Hematopoietic multipotent progenitor cell treated with erythropoietin and hydrocortisone succinate and interleukin-3 and kit ligand, for 6 days (in vitro differentiated cells): ENCODE data around the gene CDK14.
A peak's percentile ranks its signal among the peaks of the same experiment; 100 is the strongest.
"Not testable (repeated sequence)": the region's sequence is repeated elsewhere in the genome, so short reads cannot be mapped to it uniquely, and the experiment has no call there.

ENCODE experiments used
- DNase-seq: peaks from one replicate; pipeline ENCODE4 v3.0.0-alpha.2; 2015

Gene CDK14

DNA sequence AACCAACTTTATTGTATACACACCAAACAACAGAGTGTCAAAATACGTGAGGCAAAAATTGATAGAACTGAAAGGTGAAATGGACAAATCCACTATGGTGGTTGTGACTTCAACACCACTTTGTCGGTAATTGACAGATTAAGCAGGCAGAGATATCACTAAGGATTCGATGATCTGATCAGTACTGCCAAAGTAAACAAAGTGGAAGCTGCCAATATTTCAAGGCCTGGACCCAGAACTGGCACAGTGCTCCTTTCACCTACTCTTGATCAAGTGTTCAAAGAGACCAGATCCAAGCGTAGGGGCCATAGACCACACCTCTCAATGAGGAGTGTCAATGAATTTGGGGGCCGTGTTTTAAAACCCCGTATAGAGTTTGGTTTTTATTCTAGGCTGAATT, 167.0 kb downstream of the CDK14 start:
- DNase-seq: no peak

DNA sequence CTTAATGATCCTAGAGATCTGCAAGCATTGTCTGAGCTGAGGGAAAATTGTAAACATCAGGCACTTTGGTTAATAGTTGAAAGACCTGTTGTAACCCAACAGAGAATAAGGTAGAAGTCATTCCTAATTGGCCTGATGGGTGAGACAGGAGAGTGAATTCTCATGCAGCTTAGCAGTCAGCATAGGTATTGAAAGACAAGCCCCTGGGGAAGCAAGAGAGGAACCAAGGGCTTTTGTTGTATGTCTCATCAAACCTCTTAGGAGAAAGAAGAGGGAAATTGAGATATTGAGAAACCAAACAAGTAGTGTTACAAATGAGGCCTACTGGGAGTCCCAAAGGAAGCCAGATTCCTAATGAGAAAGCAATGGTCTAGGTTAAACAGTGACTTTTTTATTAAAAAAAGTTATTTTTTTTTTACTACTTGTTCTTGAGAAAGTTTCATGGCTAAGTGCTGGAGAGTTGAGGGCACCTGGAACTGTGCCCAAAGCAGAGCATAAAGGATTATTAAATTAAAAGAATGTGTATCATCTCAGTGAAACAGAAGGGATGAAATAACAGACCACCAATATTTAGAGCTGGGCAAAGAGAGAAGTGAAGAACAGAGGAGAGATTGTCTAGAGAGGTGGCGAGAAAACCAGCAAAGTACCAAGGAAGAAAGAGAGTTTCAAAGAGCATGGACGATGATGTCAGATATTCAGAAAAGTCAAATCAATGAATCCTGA, 168.9 kb downstream of the CDK14 start:
- no peak for DNase-seq

DNA sequence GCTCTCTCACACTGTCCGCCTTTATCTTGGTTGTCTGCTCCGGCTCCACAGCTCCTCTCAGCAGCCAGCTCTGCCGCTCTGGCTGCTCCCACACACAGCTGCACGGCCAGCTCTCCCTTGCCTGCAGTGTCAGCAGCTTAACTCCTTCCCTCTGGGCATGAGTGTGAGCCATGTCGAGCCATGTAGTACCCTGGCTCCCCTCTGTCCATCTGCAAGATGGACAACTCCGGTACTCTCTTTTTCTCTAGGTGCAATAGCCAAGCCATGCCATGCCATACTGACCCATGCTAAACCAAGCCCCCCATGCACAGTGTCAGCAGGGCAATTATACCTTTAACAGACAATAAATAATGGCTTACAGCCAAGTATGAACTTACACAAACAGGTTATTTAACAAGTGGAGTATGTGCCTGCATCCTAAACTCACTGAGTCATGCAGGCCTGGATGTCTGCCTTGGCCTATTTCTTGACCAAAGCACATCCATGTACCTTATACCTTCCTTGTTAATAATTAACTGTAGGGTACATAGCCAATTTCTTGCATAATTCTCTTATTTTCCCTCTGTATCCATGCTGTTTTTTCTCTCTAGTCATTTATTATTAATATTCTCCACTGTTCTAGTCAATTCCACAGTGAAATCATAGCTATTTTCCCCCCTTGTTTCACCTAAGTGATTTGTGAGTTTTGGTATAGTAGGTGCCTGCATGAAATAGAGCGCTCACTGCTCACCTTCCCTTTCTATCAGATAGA, 170.9 kb downstream of the CDK14 start:
- no peak for DNase-seq

DNA sequence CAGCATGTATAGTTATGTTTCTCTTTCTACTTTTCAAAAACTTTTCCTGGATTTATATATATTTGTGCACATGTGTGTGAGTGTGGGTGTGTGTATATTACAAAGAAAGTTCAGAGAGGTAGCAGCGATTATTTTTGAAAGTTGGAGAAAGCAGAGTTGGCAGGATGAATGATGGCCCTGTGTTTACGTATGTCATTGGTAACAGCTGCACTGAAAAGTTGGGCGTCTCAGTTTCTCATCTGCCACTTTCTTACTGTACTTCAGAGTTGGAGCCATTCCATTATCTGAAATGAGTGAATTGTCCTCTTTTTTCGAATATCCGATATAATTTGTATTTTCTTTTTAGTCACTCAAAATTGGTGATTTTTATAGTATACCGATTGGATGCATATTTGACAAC, 172.2 kb downstream of the CDK14 start:
- no peak for DNase-seq

DNA sequence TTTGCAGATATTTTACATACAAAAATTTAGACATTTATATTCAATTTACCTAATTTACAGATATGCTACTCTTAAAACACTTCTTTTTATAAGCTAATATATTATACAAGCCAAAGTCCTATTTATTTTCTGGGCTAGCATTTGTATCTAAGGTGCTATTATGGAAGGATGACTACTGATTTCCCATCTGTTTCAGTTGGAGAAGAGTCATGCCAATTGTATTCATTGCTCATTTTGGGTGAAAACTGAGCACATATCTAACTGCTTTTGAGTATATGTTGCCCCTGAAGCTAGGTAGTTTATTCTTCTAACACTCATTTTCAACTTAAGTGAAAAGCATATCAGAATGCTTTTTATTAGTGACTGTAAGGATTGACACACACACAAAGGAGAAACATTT, 172.9 kb downstream of the CDK14 start:
- DNase-seq: no peak

DNA sequence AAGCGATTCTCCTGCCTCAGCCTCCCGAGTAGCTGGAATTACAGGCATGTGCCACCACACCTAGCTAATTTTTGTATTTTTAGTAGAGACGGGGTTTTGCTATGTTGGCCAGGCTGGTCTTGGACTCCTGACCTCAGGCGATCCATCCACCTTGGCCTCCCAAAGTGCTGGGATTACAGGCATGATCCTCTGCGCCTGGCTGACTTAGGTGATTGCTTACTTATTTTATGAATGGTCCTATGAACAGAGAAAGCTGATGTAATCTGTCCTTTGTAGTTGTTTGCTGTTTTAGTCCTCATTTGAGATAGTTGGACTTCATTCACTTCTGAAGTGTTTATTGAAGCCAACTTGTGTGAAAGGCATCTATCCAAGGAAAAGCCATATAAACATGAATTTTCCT, 173.4 kb downstream of the CDK14 start:
- not testable (repeated sequence) for DNase-seq

DNA sequence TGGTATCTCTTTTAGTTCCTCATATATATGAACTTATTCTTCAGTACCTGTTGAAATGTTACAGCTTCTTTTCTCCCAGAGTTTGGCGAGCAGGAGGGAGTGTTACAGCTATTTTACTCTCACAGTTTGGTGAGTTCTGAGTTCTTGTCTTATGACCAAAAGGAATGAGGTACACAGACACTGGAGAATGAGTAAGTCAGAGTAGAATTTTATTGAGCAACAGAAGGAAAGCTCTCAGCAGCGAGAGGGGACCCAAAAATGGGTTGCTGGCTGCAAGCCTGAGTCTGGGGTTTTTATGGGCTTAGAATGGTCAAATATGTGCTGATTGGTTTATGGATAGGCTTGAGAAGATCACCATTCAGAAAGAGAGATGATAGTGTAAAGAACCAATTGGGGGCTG, 175.2 kb downstream of the CDK14 start:
- DNase-seq: no peak

DNA sequence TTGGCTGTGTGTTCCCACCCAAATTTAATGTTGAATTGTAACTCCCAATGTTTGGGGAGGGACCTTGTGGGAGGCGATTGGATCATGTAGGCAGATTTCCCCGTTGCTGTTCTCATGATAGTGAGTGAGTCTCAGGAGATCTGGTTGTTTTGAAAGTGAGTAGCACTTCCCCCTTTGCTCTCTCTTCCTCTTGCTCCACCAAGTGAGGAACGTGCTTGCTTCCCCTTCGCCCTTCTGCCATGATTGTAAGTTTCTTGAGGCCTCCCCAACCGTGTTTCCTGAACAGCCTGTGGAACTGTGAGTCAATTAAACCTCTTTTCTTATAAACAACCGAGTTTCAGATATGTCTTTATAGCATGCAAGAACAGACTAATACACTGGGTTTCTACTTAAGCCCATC, 176.3 kb downstream of the CDK14 start:
- DNase-seq: no peak

DNA sequence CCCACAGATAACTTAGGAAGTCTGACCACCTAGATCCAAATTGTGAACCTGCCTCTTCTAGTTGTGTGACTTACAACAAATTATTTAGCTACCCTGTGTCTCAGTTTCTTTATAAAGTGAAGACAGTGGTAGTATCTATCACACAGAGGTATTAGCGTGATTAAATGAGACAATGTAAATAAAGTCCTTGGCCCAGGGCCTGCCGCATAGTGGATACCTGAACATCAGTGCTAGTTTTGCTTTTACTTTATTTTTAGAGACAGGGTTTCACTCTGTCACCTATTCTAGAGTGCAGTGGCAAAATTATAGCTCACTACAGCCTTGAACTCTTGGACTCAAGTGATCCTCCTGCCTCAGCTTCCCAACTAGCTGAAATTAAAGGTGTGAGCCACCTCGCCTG, 177.1 kb downstream of the CDK14 start:
- DNase-seq: no peak

DNA sequence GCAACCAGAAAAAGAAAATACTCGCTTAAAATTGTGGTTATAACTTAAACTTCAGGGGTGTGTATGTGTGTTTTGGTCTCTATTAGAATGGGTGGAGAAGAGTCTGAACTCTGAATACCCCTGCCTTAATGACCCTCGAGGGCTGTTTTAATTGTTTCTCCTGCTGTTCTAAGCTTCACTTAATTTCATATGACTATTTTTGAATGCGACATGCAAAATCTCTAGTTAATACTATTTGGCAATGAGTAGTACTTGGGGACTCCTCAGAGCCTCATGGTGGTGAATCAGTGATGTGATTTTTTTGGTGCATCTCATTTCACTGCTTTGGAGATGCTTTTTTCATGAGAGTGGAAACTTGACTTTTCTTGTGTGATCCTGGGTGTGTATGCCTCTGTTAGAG, 178.6 kb downstream of the CDK14 start:
- DNase-seq: no peak

DNA sequence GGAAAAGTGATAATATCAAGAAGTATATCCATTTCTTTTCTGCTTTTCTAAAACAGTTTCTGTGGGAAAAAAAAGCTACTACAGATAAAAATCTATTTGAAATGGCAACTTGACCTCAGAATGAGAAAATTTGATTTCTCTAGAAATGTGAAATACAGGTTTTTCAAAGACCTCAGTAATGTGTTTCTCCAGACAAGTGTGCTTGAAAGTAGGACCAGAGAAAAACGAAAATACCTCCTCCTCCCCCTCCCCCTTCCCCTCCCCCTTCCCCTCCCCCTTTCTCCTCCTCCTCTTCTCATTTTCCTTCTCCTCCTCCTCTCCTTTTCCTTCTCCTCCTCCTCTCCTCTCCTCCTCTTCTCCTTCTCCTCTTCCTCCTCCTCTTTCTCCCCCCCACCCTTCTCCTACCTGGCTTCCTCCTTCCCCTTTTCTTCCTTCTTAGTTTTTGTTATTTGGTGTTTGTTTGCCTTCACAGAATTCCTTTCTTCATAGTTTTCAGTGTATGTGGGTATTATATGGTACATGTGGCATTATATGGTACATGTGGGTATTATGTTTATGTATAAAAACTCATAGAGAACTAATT, 179.4 kb downstream of the CDK14 start:
- DNase-seq: no peak

DNA sequence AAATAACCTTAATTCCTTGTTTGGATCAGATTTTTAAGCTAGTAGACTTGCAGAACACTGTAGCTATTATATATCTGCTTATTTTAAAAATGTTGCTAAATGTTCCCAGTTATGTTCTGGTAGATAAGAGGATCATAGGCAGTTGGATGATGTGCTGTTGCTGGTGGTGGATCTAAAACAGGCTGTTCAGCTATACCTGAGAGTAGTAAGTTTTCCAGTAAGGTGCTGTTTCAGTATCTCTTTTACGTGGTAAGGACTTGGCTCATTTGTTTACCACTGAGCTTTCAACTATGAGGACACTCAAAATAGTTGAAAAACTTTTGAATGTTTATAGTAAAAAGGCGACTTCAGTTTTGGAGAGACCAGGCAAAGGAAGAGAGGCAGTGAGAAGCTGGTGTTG, 180.9 kb downstream of the CDK14 start:
- DNase-seq: no peak

DNA sequence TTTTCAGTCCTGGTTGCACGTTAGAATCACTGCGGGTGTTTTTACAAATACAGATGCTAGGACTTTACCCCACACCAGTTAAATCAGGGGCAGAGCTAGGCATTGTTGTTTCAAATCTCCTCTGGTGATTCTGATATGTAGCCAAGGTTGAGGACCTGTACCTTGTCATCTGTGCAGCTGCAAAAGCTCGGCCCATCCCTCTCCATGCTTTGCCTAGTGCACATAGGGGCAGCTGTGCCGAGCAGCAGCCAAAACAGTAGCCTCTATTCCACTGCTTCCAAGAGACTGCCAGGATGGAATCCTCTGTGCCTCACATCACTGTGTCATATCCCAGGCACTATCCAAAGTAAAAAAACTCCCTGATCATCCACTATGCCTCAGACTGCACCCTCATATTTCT, 181.3 kb downstream of the CDK14 start:
- DNase-seq: no peak

DNA sequence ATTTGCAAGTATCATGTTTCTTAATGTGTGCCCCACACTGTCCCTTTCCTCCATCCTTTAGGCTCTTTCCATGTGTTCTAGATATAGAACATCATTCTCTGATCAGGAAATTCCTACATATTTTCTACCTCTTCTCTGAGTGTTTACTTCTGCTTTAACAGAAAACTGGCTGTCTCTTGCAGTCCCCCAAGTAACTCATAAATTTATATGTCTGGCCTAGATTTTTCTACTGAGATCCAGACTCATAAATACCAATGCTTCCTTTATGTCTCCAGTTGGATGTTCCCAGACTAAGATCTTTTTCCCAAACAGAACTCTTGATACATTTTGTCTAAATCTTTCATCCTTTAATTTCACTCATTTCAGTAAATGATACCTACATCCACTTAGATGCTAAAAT, 181.8 kb downstream of the CDK14 start:
- no peak for DNase-seq

DNA sequence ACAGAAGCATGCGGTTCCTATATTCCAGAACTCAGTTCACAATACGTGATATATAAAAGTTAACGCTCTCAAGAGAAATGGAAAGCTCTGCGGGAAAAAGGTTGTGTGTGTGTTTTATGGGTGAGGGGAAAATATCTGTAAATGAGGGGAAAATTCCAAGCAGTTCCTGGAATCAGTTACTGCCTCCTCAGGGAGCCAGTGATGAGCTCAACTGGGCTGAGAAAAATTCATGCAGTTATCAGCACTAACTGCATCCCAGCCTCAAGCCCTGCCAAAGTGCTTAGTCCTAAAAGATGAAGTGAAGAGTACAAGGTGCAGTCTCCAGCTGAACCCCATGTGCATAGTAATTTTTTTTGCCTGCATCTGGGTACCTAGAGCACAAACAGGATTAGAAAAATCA, 191.9 kb downstream of the CDK14 start:
- no peak for DNase-seq

DNA sequence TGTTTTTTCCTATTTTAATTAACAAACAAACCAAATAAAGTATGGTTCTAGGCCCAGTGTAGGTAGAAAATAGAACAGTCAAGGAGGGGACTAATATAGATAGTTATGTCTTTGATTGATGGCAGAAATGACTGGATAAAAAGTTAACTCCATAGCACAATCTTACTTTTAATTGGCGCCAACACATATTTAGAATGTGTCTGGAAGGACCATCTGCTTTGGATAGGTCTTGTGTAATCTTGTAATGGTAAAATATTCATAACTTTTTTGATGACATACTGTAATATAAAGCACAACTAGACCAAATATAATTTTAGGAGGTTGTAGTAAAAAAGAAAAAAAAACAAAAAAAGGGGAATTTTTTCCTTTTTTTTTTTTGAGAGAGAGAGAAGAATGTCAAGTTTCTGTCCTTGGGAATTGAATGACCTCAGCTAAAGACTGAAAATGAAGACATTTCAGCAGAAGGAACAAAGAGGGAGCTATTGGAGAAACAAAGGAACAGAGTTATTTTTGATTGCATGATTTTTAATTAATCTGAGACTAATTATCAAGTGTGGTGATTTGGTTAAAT, 193.7 kb downstream of the CDK14 start:
- no peak for DNase-seq

DNA sequence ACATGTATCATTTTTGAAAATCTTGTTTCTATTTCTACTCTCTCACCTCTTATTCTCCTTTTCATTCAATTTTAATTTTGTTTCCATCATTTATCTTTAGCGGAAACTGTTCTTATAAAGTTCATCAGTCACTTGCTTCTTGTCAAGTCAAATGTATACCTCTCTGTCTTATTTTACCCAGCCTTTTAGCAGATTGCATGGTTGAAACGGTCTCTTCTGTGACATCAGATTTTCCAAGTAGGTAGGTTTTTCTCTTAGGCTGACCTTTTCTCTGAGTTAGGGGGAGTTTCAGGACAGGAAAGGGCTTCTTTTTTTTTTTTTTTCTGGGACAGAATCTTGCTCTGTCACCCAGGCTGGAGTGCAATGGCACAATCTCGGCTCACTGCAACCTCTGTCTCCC, 195.5 kb downstream of the CDK14 start:
- no peak for DNase-seq

DNA sequence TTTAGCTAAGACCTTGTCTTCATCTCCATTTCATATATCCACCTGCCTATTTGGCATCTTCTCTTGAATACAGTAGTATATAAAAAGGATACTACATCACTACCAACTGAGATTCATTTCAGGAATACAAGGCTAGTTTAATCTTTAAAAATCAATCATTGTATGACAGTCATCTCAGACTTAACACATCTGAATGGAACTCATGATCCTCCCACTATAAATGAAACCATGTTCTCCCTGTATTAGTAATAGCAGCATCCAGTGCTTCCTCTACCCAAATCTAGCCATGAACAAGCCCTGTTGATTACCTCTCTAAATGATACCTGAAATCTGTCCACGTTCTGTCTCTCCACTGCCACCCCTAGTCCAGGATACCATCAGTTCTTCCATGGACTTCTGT, 196.2 kb downstream of the CDK14 start:
- DNase-seq: no peak

DNA sequence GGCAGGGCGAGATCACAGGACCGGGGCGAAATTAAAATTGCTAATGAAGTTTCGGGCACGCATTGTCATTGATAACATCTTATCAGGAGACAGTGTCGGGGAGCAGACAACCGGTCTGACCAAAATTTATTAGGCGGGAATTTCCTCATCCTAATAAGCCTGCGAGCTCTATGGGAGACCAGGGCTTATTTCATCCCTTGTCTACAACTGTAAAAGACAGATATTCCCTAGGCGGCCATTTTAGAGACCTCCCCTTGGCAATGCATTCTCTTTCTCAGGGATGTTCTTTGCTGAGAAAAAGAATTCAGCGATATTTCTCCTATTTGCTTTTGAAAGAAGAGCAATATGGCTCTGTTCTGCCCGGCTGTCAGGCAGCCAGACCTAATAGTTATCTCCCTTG, 198.1 kb downstream of the CDK14 start:
- DNase-seq: not testable (repeated sequence)

DNA sequence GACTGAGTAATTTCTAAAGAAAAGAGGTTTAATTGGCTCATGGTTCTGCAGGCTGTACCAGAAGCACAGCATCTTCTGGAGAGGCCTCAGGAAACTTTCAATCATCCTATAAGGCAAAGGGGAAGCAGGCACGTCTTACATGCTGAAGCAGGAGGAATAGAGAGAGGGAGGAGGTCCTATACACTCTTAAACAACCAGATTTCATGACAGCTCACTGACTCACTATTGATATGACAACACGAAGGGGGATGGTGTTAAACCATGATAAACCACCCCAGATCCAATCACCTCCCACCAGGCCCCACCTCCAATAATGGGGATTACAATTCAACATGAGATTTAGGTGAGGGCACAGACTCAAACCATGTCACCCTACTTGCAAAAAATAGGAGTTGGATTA, 201.5 kb downstream of the CDK14 start:
- no peak for DNase-seq

DNA sequence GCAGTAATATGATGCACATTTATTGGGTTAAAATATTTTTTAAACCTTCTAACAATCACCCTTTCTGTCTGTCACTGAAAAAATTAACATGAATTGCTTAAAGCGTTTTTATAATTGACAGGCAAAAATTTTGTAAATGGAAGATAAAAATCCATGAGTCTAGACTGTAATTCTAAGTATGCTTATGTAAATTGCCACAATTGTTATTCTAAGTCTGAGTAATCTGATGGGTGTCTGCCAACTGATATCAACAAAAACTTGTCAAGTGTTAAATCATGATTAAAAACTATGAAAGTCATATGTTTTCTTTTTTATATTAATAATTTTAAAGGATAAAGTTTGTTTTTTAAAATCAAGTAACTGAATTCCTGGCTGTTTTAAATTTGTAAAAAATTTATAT, 208.2 kb downstream of the CDK14 start:
- DNase-seq: no peak

DNA sequence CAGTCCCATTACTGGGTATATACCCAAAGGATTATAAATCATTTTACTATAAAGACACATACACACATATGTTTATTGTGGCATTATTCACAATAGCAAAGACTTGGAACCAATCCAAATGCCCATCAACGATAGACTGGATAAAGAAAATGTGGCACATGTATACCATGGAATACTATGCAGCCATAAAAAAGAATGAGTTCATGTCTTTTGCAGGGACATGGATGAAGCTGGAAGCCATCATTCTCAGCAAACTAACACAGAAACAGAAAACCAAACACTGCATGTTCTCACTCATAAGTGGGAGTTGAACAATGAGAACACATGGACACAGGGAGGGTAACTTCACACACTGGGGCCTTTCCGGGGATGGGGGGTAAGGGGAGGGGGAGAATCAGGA, 219.4 kb downstream of the CDK14 start:
- DNase-seq: not testable (repeated sequence)

DNA sequence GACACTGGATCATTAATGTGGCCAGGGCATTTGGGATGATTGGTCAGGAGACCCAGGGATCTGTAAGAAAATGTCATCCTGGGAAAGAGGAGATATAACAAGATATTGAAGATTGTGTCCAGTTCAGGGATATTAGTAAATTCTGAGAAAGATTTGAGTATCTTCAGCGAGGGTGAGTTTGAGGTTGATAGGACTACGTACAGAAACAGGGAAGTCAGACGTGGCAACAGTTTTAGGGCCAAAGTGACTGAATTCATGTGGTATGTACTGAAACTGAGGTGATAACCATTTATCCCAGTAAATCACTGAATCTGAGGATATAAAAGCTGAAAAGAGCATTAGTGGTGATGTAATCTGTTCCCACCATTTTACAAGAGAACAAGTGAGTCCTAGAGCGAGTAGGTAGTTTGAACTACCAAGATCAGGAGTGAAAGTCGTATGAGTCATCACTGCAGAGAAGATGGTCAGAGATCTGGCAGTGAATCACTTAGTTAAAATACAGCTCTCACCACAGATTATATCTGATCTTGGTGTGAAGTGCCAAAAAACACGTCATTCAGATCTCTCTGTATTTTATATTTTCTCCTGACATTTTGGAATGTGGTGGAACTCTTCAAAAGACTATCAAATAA, 220.5 kb downstream of the CDK14 start:
- DNase-seq: peak; percentile 63

DNA sequence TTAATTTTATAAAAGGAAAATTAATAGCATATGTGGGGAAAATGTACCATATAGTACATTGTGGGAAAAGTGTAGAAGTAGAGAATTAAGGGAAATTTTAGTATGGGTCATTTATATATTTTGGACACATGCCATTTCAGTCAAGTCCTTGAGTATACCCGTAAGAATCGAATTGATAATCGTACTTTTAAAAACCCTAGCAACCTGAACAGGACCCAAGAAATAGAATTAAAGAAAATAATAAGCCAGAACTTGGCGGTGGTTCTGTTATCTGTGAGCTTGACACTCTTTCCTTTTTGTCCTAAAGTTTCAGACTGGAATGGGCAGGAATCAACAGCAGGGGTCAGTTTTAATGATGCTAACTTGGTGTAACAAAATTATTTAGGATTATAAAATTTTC, 221.0 kb downstream of the CDK14 start:
- DNase-seq: no peak
